H1 (cell line): ENCODE measurements around the gene MCRS1. TPM values are rescaled to one million over a fixed set of nuclear protein-coding genes. Genes with fewer than 3 reads are reported as not detected.

Source experiments
- CTCF ChIA-PET: fragments of 300-600 bp; sonication (Branson Sonifier 250); formaldehyde crosslinking; loops from one replicate; lab custom pipeline; 2021; ENCODE audit not compliant: partially characterized antibody; lab: Charles Lee
- POLR2A ChIA-PET: fragments of 300-600 bp; sonication (Branson Sonifier 250); formaldehyde crosslinking; loops from one replicate; lab custom pipeline; 2021; ENCODE audit warnings: inconsistent platforms; ENCODE audit not compliant: partially characterized antibody; lab: Charles Lee
- DNase-seq, 2 experiments: peaks; one replicate each; pipeline versions ENCODE4 v3.0.0 to v3.0.0-alpha.2; 2010 to 2022; ENCODE audit warnings: low spot score in 2 of 2, low read depth in 1 of 2, mixed read lengths in 1 of 2
- FAIRE-seq: peaks from 2 replicates; lab custom pipeline; 2011; peaks lifted over from hg19 to GRCh38; lab: Jason Lieb, UNC
- H2AFZ ChIP-seq: 2 replicates; pipeline ENCODE4 v1.8.1; 2012; ENCODE audit warnings: low read length, inconsistent platforms
- H2AK5ac ChIP-seq: 2 replicates; pipeline ENCODE4 v1.6.1; 2013; ENCODE audit warnings: low read depth, low read length
- H2BK120ac ChIP-seq: replicated peaks from 2 replicates; pipeline ENCODE3; 2013; ENCODE audit warnings: low read depth, low read length, inconsistent platforms
- H2BK12ac ChIP-seq: 2 replicates; pipeline ENCODE4 v1.6.1; 2013; ENCODE audit warnings: low read depth, low read length
- H2BK15ac ChIP-seq: 2 replicates; pipeline ENCODE4 v1.6.1; 2013; ENCODE audit warnings: low read length
- H2BK20ac ChIP-seq: 2 replicates; pipeline ENCODE4 v1.6.1; 2013; ENCODE audit warnings: low read length
- H2BK5ac ChIP-seq: 2 replicates; pipeline ENCODE4 v1.6.1; 2013; ENCODE audit warnings: low read depth, low read length
- H3K14ac ChIP-seq: 2 replicates; pipeline ENCODE4 v1.6.1; 2013; ENCODE audit warnings: inconsistent platforms; ENCODE audit not compliant: insufficient read length
- H3K18ac ChIP-seq: 2 replicates; pipeline ENCODE4 v1.6.1; 2013; ENCODE audit warnings: low read length; ENCODE audit errors: extremely low read depth
- H3K23ac ChIP-seq: 2 replicates; pipeline ENCODE4 v1.6.1; 2013; ENCODE audit warnings: inconsistent platforms; ENCODE audit not compliant: insufficient read length
- H3K23me2 ChIP-seq: 2 replicates; pipeline ENCODE4 v1.6.1; 2013; ENCODE audit warnings: low read depth, low read length
- H3K27ac ChIP-seq: 2 replicates; pipeline ENCODE4 v1.6.1; 2011; ENCODE audit warnings: low read depth, low read length, inconsistent platforms
- H3K27me3 ChIP-seq, 4 experiments: replicated peaks in 1 of 4; 1 replicate in 1 of 4; 2 replicates in 3 of 4; pipeline versions ENCODE4 v1.6.1 to v1.8.1; 2011 to 2013; ENCODE audit warnings: low read length in 3 of 4, mild to moderate bottlenecking in 3 of 4, inconsistent platforms in 2 of 4, mixed read lengths in 2 of 4, moderate library complexity in 1 of 4; ENCODE audit not compliant: control insufficient read depth in 3 of 4, insufficient read depth in 3 of 4; ENCODE audit errors: extremely low read depth in 1 of 4
- H3K36me3 ChIP-seq, 4 experiments: 2 replicates each; pipeline versions ENCODE4 v1.6.1 to v1.8.1; 2011 to 2013; ENCODE audit warnings: mild to moderate bottlenecking in 4 of 4, low read length in 3 of 4, moderate library complexity in 2 of 4, control low read depth in 1 of 4, inconsistent platforms in 1 of 4; ENCODE audit not compliant: insufficient read depth in 4 of 4, control insufficient read depth in 2 of 4
- H3K4ac ChIP-seq: replicated peaks from 2 replicates; pipeline ENCODE3; 2013; ENCODE audit warnings: low read length, low read depth, mixed read lengths, inconsistent platforms; ENCODE audit not compliant: insufficient read length
- H3K4me1 ChIP-seq, 4 experiments: replicated peaks in 1 of 4; 1 replicate in 1 of 4; 2 replicates in 3 of 4; pipeline versions ENCODE4 v1.6.1 to v1.8.1; 2011 to 2013; ENCODE audit warnings: low read length in 3 of 4, inconsistent platforms in 2 of 4, mixed read lengths in 1 of 4; ENCODE audit not compliant: insufficient read depth in 4 of 4, control insufficient read depth in 3 of 4
- H3K4me2 ChIP-seq, 2 experiments: 2 replicates each; pipeline versions ENCODE4 v1.6.1 to v1.8.1; 2011 to 2013; ENCODE audit warnings: low read depth in 2 of 2, low read length in 2 of 2, control low read depth in 1 of 2, inconsistent platforms in 1 of 2, mild to moderate bottlenecking in 1 of 2; ENCODE audit not compliant: insufficient read depth in 1 of 2
- H3K4me3 ChIP-seq, 4 experiments: fragments of 200-600, 300-600 bp in 1 of 4; sonication (generic), shearing (Covaris generic), sonication (Bioruptor Twin) in 1 of 4; 2 replicates each; pipeline versions ENCODE4 v1.5.1 to v1.8.1; 2011 to 2016; ENCODE audit warnings: low read length in 4 of 4, low read depth in 3 of 4, control low read depth in 2 of 4, inconsistent platforms in 2 of 4, mild to moderate bottlenecking in 2 of 4, mixed read lengths in 1 of 4, moderate library complexity in 1 of 4; ENCODE audit not compliant: insufficient read depth in 2 of 4; ENCODE audit errors: extremely low read depth in 1 of 4
- H3K56ac ChIP-seq: replicated peaks from 2 replicates; pipeline ENCODE3; 2013; ENCODE audit warnings: low read depth, mild to moderate bottlenecking, mixed read lengths, low read length, inconsistent platforms; ENCODE audit not compliant: insufficient read length
- H3K79me1 ChIP-seq: 2 replicates; pipeline ENCODE4 v1.6.1; 2013; ENCODE audit warnings: low read depth, low read length, control low read depth
- H3K79me2 ChIP-seq, 2 experiments: 2 replicates each; pipeline versions ENCODE4 v1.6.1 to v1.8.1; 2012 to 2013; ENCODE audit warnings: low read length in 2 of 2, mild to moderate bottlenecking in 2 of 2, inconsistent platforms in 1 of 2; ENCODE audit not compliant: insufficient read depth in 2 of 2, control insufficient read depth in 1 of 2
- H3K9ac ChIP-seq, 4 experiments: replicated peaks in 1 of 4; 1 replicate in 1 of 4; 2 replicates in 3 of 4; pipeline versions ENCODE4 v1.6.1 to v1.8.1; 2011 to 2013; ENCODE audit warnings: low read depth in 3 of 4, low read length in 3 of 4, control low read depth in 2 of 4, mild to moderate bottlenecking in 2 of 4, moderate library complexity in 2 of 4, inconsistent platforms in 1 of 4; ENCODE audit errors: extremely low read depth in 1 of 4
- H3K9me3 ChIP-seq, 2 experiments: 2 replicates each; pipeline versions ENCODE4 v1.6.1 to v1.8.1; 2012 to 2013; ENCODE audit warnings: mild to moderate bottlenecking in 2 of 2, moderate library complexity in 2 of 2, control low read depth in 1 of 2, inconsistent platforms in 1 of 2, low read depth in 1 of 2, low read length in 1 of 2, mixed read lengths in 1 of 2; ENCODE audit not compliant: insufficient read depth in 2 of 2
- H4K20me1 ChIP-seq, 2 experiments: replicated peaks in 1 of 2; 2 replicates each; pipeline versions ENCODE3 to v1.8.1; 2011 to 2013; ENCODE audit warnings: inconsistent platforms in 2 of 2, low read length in 2 of 2, mild to moderate bottlenecking in 1 of 2; ENCODE audit not compliant: insufficient read depth in 2 of 2, control insufficient read depth in 1 of 2
- H4K5ac ChIP-seq: 2 replicates; pipeline ENCODE4 v1.6.1; 2013; ENCODE audit warnings: low read length, low read depth, mixed read lengths, inconsistent platforms; ENCODE audit not compliant: insufficient read length
- H4K8ac ChIP-seq: 2 replicates; pipeline ENCODE4 v1.8.0; 2013; ENCODE audit warnings: mild to moderate bottlenecking, moderate library complexity, low read length, inconsistent platforms; ENCODE audit not compliant: insufficient read depth; ENCODE audit errors: extremely low read depth
- H4K91ac ChIP-seq: replicated peaks from 2 replicates; pipeline ENCODE3; 2013; ENCODE audit warnings: low read length, mixed read lengths, inconsistent platforms; ENCODE audit not compliant: insufficient read length
- CTBP2 ChIP-seq: IDR thresholded peaks from 2 replicates; pipeline ENCODE4 v1.7.0; 2011; ENCODE audit warnings: borderline replicate concordance, mild to moderate bottlenecking, moderate library complexity, mixed read lengths, low read length; ENCODE audit not compliant: insufficient read depth, insufficient read length
- KDM4A ChIP-seq: IDR thresholded peaks from one replicate; pipeline ENCODE4 v1.7.1; 2012; ENCODE audit warnings: low read depth, mild to moderate bottlenecking, moderate library complexity, low read length, inconsistent platforms; ENCODE audit not compliant: severe bottlenecking
- POLR2AphosphoS5 ChIP-seq: IDR thresholded peaks from 2 replicates; pipeline ENCODE4 v1.6.1; 2011; ENCODE audit warnings: low read depth, low read length
- RBBP5 ChIP-seq: IDR thresholded peaks from 2 replicates; pipeline ENCODE4 v1.7.1; 2012; ENCODE audit warnings: low read depth, mild to moderate bottlenecking, inconsistent platforms, low read length, moderate library complexity, borderline replicate concordance
- RNF2 ChIP-seq: fragments of 200-900, 300-1000 bp; sonication (generic); IDR thresholded peaks from 2 replicates; pipeline ENCODE4 v1.7.1; 2016; ENCODE audit warnings: borderline replicate concordance, low read depth, mild to moderate bottlenecking, antibody characterized with exemption, low read length; ENCODE audit not compliant: poor library complexity, severe bottlenecking; ENCODE audit errors: missing control alignments
- YY1 ChIP-seq: IDR thresholded peaks from 2 replicates; pipeline ENCODE4 v1.6.1; 2011; ENCODE audit warnings: low read depth, mild to moderate bottlenecking, low read length
- WGBS, 2 experiments: shearing (Covaris generic) in 1 of 2; methylation state at CpG; one replicate each; pipeline versions ENCODE4 v1.1.6 to v1.1.7; 2013 to 2015; ENCODE audit warnings: low lambda C conversion rate in 2 of 2, mixed read lengths in 2 of 2, inconsistent platforms in 1 of 2, low coverage in 1 of 2, missing lambda C conversion rate in 1 of 2; ENCODE audit not compliant: insufficient replicate concordance in 2 of 2, insufficient coverage in 1 of 2, insufficient read length in 1 of 2; ENCODE audit errors: extremely low coverage in 1 of 2, missing lambda C conversion rate in 1 of 2; 5-methylcytosine and 5-hydroxymethylcytosine counted together
- polyA plus RNA-seq, 7 experiments: library from polyadenylated mRNA; depleted of rRNA in 3 of 7; stranded (reverse) in 5 of 7; unstranded in 2 of 7; fragments of >200 nt in 5 of 7; fragments of 200-250 nt in 2 of 7; gene quantifications; 1 replicate in 5 of 7; 2 replicates in 1 of 7; 4 replicates in 1 of 7; pipeline versions ENCODE4 v1.2.1 to v1.2.3, GENCODE V29; 2011 to 2013; ENCODE audit warnings: missing spikeins in 2 of 7, mixed read lengths in 2 of 7
- total RNA-seq: library from RNA; stranded (reverse); fragmentation: NEBNext Ultra II Directional; extraction: Animal tissue kit (Norgen Biotek cat#: 25700); gene quantifications from 2 replicates; pipeline ENCODE4 v1.2.1, GENCODE V29; 2021
- TF ChIP-seq, protein P1 (sequence below): IDR thresholded peaks from 2 replicates; pipeline ENCODE4 v1.6.1; 2012; ENCODE audit warnings: inconsistent platforms
- TF ChIP-seq, protein P2 (sequence below): IDR thresholded peaks from 2 replicates; pipeline ENCODE4 v1.6.1; 2011; ENCODE audit warnings: low read length, improper control_type of control experiment

Gene MCRS1
- total and polyA plus RNA-seq, 2 of the 8 experiments (the other 6 are each of a cell fraction or from before 2014, with no cell fraction given) = 90.3 to 139 TPM

DNA sequence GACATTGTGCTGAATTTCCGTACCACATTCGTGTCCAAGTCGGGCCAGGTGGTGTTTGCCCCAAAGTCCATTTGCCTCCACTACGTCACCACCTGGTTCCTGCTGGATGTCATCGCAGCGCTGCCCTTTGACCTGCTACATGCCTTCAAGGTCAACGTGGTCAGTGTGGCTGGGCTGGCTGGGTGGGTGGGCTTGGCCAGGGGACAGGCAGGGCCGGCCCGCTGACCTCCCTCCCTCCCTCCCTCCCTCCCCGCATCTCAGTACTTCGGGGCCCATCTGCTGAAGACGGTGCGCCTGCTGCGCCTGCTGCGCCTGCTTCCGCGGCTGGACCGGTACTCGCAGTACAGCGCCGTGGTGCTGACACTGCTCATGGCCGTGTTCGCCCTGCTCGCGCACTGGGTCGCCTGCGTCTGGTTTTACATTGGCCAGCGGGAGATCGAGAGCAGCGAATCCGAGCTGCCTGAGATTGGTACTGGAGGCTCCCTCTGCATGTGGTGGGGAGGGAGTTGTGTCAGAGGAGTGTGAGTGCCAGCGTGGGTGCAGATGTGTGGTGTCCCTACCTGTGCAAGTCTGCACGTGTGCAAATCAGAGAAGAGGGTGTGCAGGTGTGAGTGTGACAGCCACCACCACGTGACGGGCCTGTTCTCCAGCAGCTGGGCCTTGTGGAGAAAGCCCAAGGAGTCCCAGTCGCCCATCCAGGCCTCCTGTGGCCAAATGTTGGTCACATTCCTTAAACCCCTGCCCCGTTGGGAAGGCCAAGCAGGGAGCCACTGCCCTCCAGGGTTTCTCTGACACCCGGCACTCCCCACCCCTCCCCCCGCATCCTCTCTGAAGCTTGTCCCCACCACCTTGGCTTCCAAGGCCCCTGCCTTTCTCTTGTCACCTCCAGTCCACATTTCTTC lies 23.8 kb downstream of the MCRS1 start:
- Histone ChIP-seq H3K18ac (peak overlapping the region; percentile 36; the same call in 1 of the 2 replicates), H2BK120ac (no peak overlapping the region), H4K5ac (no peak overlapping the region), H3K27me3 (peaks cover 46 to 98% (median 94%) of the 10 kb centered on the region in 4 experiments), H3K23ac (no peak overlapping the region), H2BK20ac (no peak overlapping the region), H3K14ac (peak overlapping the region; percentile 61), H2BK5ac (no peak overlapping the region), H2BK12ac (peak overlapping the region; percentile 70; the same call in 1 of the 2 replicates), H3K27ac (no peak overlapping the region), H3K4ac (peak overlapping the region; percentile 44), H3K56ac (no peak overlapping the region), H3K4me1 (peaks cover 0 to 31% (median 17%) of the 10 kb centered on the region in 4 experiments; a peak in 6 of 7 replicates), H4K8ac (no peak overlapping the region), H3K4me2 (peak overlapping the region; percentile 79 to 93), H3K36me3 (peaks cover 0 to 3% (median 0%) of the 10 kb centered on the region in 4 experiments; a peak in 1 of 8 replicates), H4K20me1 (peaks cover 3 to 11% of the 10 kb centered on the region in 2 experiments), H3K23me2 (peaks cover 10% of the 10 kb centered on the region), H4K91ac (peak overlapping the region; percentile 25), H2AK5ac (peak overlapping the region; percentile 94; the same call in 1 of the 2 replicates), H2AFZ (0 out of 2 replicates have a peak overlapping the region, but pooled peaks have one; percentile 3), H3K79me2 (no peaks in the 10 kb centered on the region), H3K79me1 (no peaks in the 10 kb centered on the region), H3K4me3 (peak overlapping the region; percentile 32 to 51 (median 44)), H2BK15ac (peak overlapping the region; percentile 97), H3K9ac (no peak overlapping the region; a peak in 1 of 7 replicates), H3K9me3 (no peaks in the 10 kb centered on the region)
- DNase-seq = no peak
- CTCF ChIA-PET = interaction anchor here (0.9 to 3.8 kb wide), 16 partner anchors 9 to 256 kb away, joined by 3 to 23 read pairs (median 4); partner anchors contain the start of genes DNAJC22 and PRPH
- FAIRE-seq = no peak
- WGBS, 2 experiments = 18% methylated on average over 27 of the region's 39 CpGs; no CpG with 5 or more reads in 1 of the 2 experiments
- POLR2A ChIA-PET = interaction anchor here (1.4 to 3.1 kb wide), 3 partner anchors 10 to 89 kb away, joined by 3 to 12 read pairs (median 4); partner anchors contain the start of gene MCRS1
- TF ChIP-seq, protein P1, sequence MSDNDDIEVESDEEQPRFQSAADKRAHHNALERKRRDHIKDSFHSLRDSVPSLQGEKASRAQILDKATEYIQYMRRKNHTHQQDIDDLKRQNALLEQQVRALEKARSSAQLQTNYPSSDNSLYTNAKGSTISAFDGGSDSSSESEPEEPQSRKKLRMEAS = peak; percentile 68
- no peak for TF ChIP-seq POLR2AphosphoS5
- no peak for TF ChIP-seq CTBP2
- 0 out of 2 replicates have a peak, but pooled peaks have one; percentile 46 for TF ChIP-seq RBBP5
- TF ChIP-seq, protein P2, sequence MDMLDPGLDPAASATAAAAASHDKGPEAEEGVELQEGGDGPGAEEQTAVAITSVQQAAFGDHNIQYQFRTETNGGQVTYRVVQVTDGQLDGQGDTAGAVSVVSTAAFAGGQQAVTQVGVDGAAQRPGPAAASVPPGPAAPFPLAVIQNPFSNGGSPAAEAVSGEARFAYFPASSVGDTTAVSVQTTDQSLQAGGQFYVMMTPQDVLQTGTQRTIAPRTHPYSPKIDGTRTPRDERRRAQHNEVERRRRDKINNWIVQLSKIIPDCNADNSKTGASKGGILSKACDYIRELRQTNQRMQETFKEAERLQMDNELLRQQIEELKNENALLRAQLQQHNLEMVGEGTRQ = no peak
- peak; percentile 47 for TF ChIP-seq RNF2
- peak; percentile 46 for TF ChIP-seq KDM4A
- peak; percentile 37; the same call in 1 of the 2 replicates for TF ChIP-seq YY1
